HCT116 (cell line): ENCODE data around the gene CTTN. TPM values are rescaled to one million over a fixed set of nuclear protein-coding genes. Genes with fewer than 3 reads are reported as not detected.

ENCODE experiments used
- ATAC-seq: fragments of 200-7000 bp; cut with Tn5 transposase; 2 replicates; pipeline ENCODE4 v1.9.1; 2020; ENCODE audit warnings: mild to moderate bottlenecking, moderate library complexity
- BruUV-seq: library from RNA; stranded (reverse); fragments of 400-500 nt; replicated peaks from 2 replicates; lab custom pipeline; 2021; lab: Mats Ljungman, UMichigan
- CTCF ChIA-PET: fragments of 300-600 bp; sonication (Branson Sonifier 250); formaldehyde crosslinking; loops from one replicate; lab custom pipeline; 2021; ENCODE audit warnings: antibody characterized with exemption; lab: Charles Lee
- POLR2A ChIA-PET: fragments of 300-600, 350-600 bp; sonication (Branson Sonifier 250); formaldehyde crosslinking; loops from one replicate; lab custom pipeline; 2021; ENCODE audit warnings: antibody characterized with exemption; lab: Charles Lee
- RAD21 ChIA-PET, 2 experiments: fragments of 300-600 bp; sonication (Branson Sonifier 250); formaldehyde crosslinking; loops; one replicate each; lab custom pipeline; 2023; ENCODE audit warnings: low total read pairs in 2 of 2; ENCODE audit not compliant: uncharacterized antibody in 2 of 2, unreplicated experiment in 2 of 2, low non-redundant PET in 1 of 2; lab: Charles Lee
- DNase-seq: peaks from one replicate; pipeline ENCODE4 v3.0.0-alpha.2; 2010; ENCODE audit warnings: low read depth, low spot score
- H2AFZ ChIP-seq: fragments of 200-600 bp; shearing (Covaris generic), sonication (generic); 2 replicates; pipeline ENCODE4 v1.6.1; 2017; ENCODE audit warnings: low read depth, mixed run types, mixed read lengths, antibody characterized with exemption, low read length; ENCODE audit not compliant: poor library complexity, severe bottlenecking
- H3K27ac ChIP-seq: 2 replicates; pipeline ENCODE4 v1.5.1; 2012; ENCODE audit warnings: low read depth, low read length
- H3K27me3 ChIP-seq: fragments of 200-600 bp; sonication (generic); 2 replicates; pipeline ENCODE4 v1.6.1; 2016; ENCODE audit warnings: mixed run types, low read length, mixed read lengths; ENCODE audit not compliant: insufficient read depth
- H3K36me3 ChIP-seq, 2 experiments: fragments of 200-500 bp in 1 of 2; fragments of 200-600 bp in 1 of 2; sonication (Bioruptor generic) in 1 of 2; sonication (generic) in 1 of 2; 2 replicates each; pipeline versions ENCODE4 v1.5.1 to v1.6.1; 2014 to 2016; ENCODE audit warnings: low read length in 2 of 2, inconsistent platforms in 1 of 2, mixed read lengths in 1 of 2, mixed run types in 1 of 2; ENCODE audit not compliant: insufficient read depth in 2 of 2, control insufficient read depth in 1 of 2
- H3K4me1 ChIP-seq, 2 experiments: fragments of 200-600 bp in 1 of 2; sonication (generic) in 1 of 2; 2 replicates each; pipeline versions ENCODE4 v1.5.1 to v1.6.1; 2012 to 2017; ENCODE audit warnings: low read length in 2 of 2, inconsistent platforms in 1 of 2, mild to moderate bottlenecking in 1 of 2, mixed read lengths in 1 of 2, mixed run types in 1 of 2, moderate library complexity in 1 of 2; ENCODE audit not compliant: insufficient read depth in 2 of 2, control insufficient read depth in 1 of 2
- H3K4me2 ChIP-seq: fragments of 200-600 bp; sonication (generic); 2 replicates; pipeline ENCODE4 v1.6.1; 2017; ENCODE audit warnings: mixed run types, low read length, mixed read lengths
- H3K4me3 ChIP-seq, 2 experiments: fragments of 200-600 bp in 1 of 2; sonication (generic) in 1 of 2; replicated peaks in 1 of 2; 2 replicates each; pipeline ENCODE4 v1.5.1; 2011 to 2016; ENCODE audit warnings: low read length in 2 of 2, control low read depth in 1 of 2, low read depth in 1 of 2, mild to moderate bottlenecking in 1 of 2, mixed read lengths in 1 of 2, mixed run types in 1 of 2
- H3K79me2 ChIP-seq: fragments of 200-600 bp; sonication (generic); 2 replicates; pipeline ENCODE4 v1.6.1; 2017; ENCODE audit warnings: mild to moderate bottlenecking, mixed run types, low read length, moderate library complexity, mixed read lengths; ENCODE audit not compliant: insufficient read depth
- H3K9ac ChIP-seq: fragments of 200-600 bp; sonication (generic); 2 replicates; pipeline ENCODE4 v1.6.1; 2016; ENCODE audit warnings: low read length, mixed read lengths
- H3K9me2 ChIP-seq: fragments of 200-600 bp; sonication (generic), shearing (Covaris generic); 2 replicates; pipeline ENCODE4 v1.6.1; 2017; ENCODE audit warnings: mixed run types, mild to moderate bottlenecking, moderate library complexity; ENCODE audit not compliant: insufficient read depth
- H3K9me3 ChIP-seq, 2 experiments: fragments of 200-500 bp in 1 of 2; fragments of 200-600 bp in 1 of 2; sonication (Bioruptor generic) in 1 of 2; sonication (generic) in 1 of 2; 2 replicates each; pipeline ENCODE4 v1.6.1; 2014 to 2017; ENCODE audit warnings: low read length in 2 of 2, mixed read lengths in 2 of 2, inconsistent platforms in 1 of 2, low read depth in 1 of 2, mild to moderate bottlenecking in 1 of 2, mixed run types in 1 of 2, moderate library complexity in 1 of 2; ENCODE audit not compliant: control insufficient read depth in 1 of 2, insufficient read depth in 1 of 2
- H4K20me1 ChIP-seq: fragments of 200-600 bp; sonication (generic), shearing (Covaris generic); 2 replicates; pipeline ENCODE4 v1.6.1; 2017; ENCODE audit warnings: mixed run types, mild to moderate bottlenecking, moderate library complexity; ENCODE audit not compliant: insufficient read depth
- CEBPB ChIP-seq: IDR thresholded peaks from 2 replicates; pipeline ENCODE4 v1.6.1; 2012; ENCODE audit warnings: low read depth
- EGR1 ChIP-seq: IDR thresholded peaks from 2 replicates; pipeline ENCODE4 v1.6.1; 2012; ENCODE audit warnings: low read depth
- ELF1 ChIP-seq: IDR thresholded peaks from 2 replicates; pipeline ENCODE4 v1.6.1; 2012; ENCODE audit warnings: low read depth, borderline replicate concordance
- EZH2 ChIP-seq: fragments of 200-600 bp; sonication (generic); IDR thresholded peaks from 2 replicates; pipeline ENCODE4 v1.6.1; 2017; ENCODE audit warnings: antibody characterized with exemption, mixed run types
- EZH2phosphoT487 ChIP-seq: fragments of 200-600 bp; IDR thresholded peaks from 2 replicates; pipeline ENCODE4 v1.6.1; 2018; ENCODE audit warnings: antibody characterized with exemption, borderline replicate concordance
- FOSL1 ChIP-seq: IDR thresholded peaks from 2 replicates; pipeline ENCODE4 v1.6.1; 2012; ENCODE audit warnings: low read depth
- JUND ChIP-seq: IDR thresholded peaks from 2 replicates; pipeline ENCODE4 v1.6.1; 2012
- POLR2A ChIP-seq: IDR thresholded peaks from 2 replicates; pipeline ENCODE4 v1.7.0; 2011; ENCODE audit warnings: borderline replicate concordance; ENCODE audit not compliant: insufficient read depth, insufficient read length; ENCODE audit errors: extremely low read depth
- POLR2AphosphoS5 ChIP-seq: IDR thresholded peaks from 2 replicates; pipeline ENCODE4 v1.6.1; 2011; ENCODE audit warnings: mild to moderate bottlenecking, low read depth, low read length, moderate library complexity
- RAD21 ChIP-seq: IDR thresholded peaks from 2 replicates; pipeline ENCODE4 v1.6.1; 2012; ENCODE audit warnings: low read depth, mild to moderate bottlenecking
- SIN3A ChIP-seq: IDR thresholded peaks from 2 replicates; pipeline ENCODE4 v1.6.1; 2012; ENCODE audit warnings: low read depth
- TCF7L2 ChIP-seq: IDR thresholded peaks from 2 replicates; pipeline ENCODE4 v1.7.0; 2011; ENCODE audit warnings: borderline replicate concordance, inconsistent platforms; ENCODE audit not compliant: insufficient read depth, insufficient read length; ENCODE audit errors: extremely low read depth
- YY1 ChIP-seq: IDR thresholded peaks from 2 replicates; pipeline ENCODE4 v1.6.1; 2011; ENCODE audit warnings: low read length, low read depth, moderate library complexity, mild to moderate bottlenecking; ENCODE audit not compliant: insufficient replicate concordance; ENCODE audit errors: extremely low read depth
- ZFX ChIP-seq: fragments of 450-650 bp; IDR thresholded peaks from 2 replicates; pipeline ENCODE4 v1.6.1; 2017
- ZNF274 ChIP-seq: fragments of 200-500 bp; sonication (Bioruptor generic); IDR thresholded peaks from 2 replicates; pipeline ENCODE4 v1.6.1; 2014; ENCODE audit warnings: mild to moderate bottlenecking, low read depth, low read length, inconsistent platforms
- intact Hi-C: fragments of 100-400 bp; cut with micrococcal nuclease; formaldehyde crosslinking; loops from 2 replicates; pipeline ENCODE4 v1.10.0; 2022
- total RNA-seq: library from RNA; stranded (reverse); gene quantifications from one replicate; pipeline ENCODE4 v1.2.1, GENCODE V29; 2021; ENCODE audit not compliant: unreplicated experiment
- TF ChIP-seq, protein P1 (sequence below): IDR thresholded peaks from 2 replicates; pipeline ENCODE4 v1.6.1; 2012
- TF ChIP-seq, protein P2 (sequence below): IDR thresholded peaks from 2 replicates; pipeline ENCODE4 v1.6.1; 2012; ENCODE audit warnings: low read depth
- TF ChIP-seq, protein P3 (sequence below), 3 experiments: fragments of 200-600 bp in 1 of 3; sonication (generic) in 1 of 3; IDR thresholded peaks in 2 of 3; conservative IDR thresholded peaks in 1 of 3; 2 replicates each; pipeline ENCODE4 v1.5.1; 2012 to 2017; ENCODE audit warnings: low read depth in 2 of 3, low read length in 2 of 3, antibody characterized with exemption in 1 of 3, borderline replicate concordance in 1 of 3, control low read depth in 1 of 3, mild to moderate bottlenecking in 1 of 3, mixed read lengths in 1 of 3, mixed run types in 1 of 3, moderate library complexity in 1 of 3; ENCODE audit not compliant: insufficient read depth in 1 of 3

CTTN gene
- total RNA-seq, 1 experiment from 2014 or later = 249 TPM

DNA sequence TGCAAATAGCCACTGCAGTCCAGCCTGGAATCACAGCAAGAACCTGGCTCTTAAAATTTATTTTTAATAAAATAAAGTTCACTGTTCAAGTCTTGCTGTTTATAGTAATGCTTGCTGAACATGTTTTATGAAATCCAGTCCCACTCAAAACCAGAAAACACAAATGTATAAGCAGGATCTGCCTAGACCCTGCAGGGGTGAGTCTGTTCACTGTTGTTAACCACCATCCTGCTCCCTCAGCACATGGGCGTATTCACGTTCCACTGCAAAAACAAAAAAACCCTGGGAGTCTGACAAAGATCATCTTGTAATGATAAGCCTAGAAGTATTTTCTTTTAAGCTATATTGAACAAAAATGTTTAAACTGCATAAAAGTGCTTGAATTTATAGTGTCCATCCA, 45.0 kb upstream of the CTTN start:
- Histone ChIP-seq H3K4me2 (no peak overlapping the region), H3K79me2 (no peaks in the 10 kb centered on the region), H3K27ac (no peak overlapping the region), H3K36me3 (peaks cover 33 to 36% of the 10 kb centered on the region in 2 experiments; a peak in 3 of 4 replicates), H3K9me3 (no peaks in the 10 kb centered on the region), H3K4me3 (no peak overlapping the region), H3K4me1 (no peaks in the 10 kb centered on the region), H3K27me3 (no peaks in the 10 kb centered on the region), H3K9ac (no peak overlapping the region), H3K9me2 (no peaks in the 10 kb centered on the region), H2AFZ (no peak overlapping the region), H4K20me1 (no peaks in the 10 kb centered on the region)
- TF ChIP-seq, protein P1, sequence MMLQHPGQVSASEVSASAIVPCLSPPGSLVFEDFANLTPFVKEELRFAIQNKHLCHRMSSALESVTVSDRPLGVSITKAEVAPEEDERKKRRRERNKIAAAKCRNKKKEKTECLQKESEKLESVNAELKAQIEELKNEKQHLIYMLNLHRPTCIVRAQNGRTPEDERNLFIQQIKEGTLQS = no peak
- TF ChIP-seq RAD21 (no peak), CEBPB (no peak), SIN3A (no peak), POLR2AphosphoS5 (no peak), EGR1 (no peak), FOSL1 (no peak), ZFX (no peak), ZNF274 (no peak), POLR2A (no peak), EZH2 (no peak), YY1 (no peak), JUND (no peak), EZH2phosphoT487 (no peak), TCF7L2 (no peak), ELF1 (no peak)
- TF ChIP-seq, protein P2, sequence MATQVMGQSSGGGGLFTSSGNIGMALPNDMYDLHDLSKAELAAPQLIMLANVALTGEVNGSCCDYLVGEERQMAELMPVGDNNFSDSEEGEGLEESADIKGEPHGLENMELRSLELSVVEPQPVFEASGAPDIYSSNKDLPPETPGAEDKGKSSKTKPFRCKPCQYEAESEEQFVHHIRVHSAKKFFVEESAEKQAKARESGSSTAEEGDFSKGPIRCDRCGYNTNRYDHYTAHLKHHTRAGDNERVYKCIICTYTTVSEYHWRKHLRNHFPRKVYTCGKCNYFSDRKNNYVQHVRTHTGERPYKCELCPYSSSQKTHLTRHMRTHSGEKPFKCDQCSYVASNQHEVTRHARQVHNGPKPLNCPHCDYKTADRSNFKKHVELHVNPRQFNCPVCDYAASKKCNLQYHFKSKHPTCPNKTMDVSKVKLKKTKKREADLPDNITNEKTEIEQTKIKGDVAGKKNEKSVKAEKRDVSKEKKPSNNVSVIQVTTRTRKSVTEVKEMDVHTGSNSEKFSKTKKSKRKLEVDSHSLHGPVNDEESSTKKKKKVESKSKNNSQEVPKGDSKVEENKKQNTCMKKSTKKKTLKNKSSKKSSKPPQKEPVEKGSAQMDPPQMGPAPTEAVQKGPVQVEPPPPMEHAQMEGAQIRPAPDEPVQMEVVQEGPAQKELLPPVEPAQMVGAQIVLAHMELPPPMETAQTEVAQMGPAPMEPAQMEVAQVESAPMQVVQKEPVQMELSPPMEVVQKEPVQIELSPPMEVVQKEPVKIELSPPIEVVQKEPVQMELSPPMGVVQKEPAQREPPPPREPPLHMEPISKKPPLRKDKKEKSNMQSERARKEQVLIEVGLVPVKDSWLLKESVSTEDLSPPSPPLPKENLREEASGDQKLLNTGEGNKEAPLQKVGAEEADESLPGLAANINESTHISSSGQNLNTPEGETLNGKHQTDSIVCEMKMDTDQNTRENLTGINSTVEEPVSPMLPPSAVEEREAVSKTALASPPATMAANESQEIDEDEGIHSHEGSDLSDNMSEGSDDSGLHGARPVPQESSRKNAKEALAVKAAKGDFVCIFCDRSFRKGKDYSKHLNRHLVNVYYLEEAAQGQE = no peak
- TF ChIP-seq, protein P3, sequence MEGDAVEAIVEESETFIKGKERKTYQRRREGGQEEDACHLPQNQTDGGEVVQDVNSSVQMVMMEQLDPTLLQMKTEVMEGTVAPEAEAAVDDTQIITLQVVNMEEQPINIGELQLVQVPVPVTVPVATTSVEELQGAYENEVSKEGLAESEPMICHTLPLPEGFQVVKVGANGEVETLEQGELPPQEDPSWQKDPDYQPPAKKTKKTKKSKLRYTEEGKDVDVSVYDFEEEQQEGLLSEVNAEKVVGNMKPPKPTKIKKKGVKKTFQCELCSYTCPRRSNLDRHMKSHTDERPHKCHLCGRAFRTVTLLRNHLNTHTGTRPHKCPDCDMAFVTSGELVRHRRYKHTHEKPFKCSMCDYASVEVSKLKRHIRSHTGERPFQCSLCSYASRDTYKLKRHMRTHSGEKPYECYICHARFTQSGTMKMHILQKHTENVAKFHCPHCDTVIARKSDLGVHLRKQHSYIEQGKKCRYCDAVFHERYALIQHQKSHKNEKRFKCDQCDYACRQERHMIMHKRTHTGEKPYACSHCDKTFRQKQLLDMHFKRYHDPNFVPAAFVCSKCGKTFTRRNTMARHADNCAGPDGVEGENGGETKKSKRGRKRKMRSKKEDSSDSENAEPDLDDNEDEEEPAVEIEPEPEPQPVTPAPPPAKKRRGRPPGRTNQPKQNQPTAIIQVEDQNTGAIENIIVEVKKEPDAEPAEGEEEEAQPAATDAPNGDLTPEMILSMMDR (IDR thresholded peaks at IDR 0.05 in 2 of 3, conservative IDR thresholded peaks at IDR 0.05 in 1 of 3; ENCODE audit: borderline replicate concordance in 1 of 3, insufficient read depth in 1 of 3, low read depth in 2 of 3, low read length in 2 of 3) = no peak
- CTCF ChIA-PET = no interaction called here
- DNase-seq = no peak
- POLR2A ChIA-PET = no interaction called here
- ATAC-seq = no peak
- no TSS peak for BruUV-seq
- RAD21 ChIA-PET = no interaction called here
- intact Hi-C loops = no loop called here
